ENCODE measurements around the gene TP53BP2. TPM values are rescaled to one million over a fixed set of nuclear protein-coding genes. Genes with fewer than 3 reads are reported as not detected.
A peak's percentile ranks its signal among the peaks of the same experiment; 100 is the strongest.

TP53BP2 gene
- total and polyA plus RNA-seq, 4 donors: 3.9 to 26.8 (median 13.0) TPM

DNA sequence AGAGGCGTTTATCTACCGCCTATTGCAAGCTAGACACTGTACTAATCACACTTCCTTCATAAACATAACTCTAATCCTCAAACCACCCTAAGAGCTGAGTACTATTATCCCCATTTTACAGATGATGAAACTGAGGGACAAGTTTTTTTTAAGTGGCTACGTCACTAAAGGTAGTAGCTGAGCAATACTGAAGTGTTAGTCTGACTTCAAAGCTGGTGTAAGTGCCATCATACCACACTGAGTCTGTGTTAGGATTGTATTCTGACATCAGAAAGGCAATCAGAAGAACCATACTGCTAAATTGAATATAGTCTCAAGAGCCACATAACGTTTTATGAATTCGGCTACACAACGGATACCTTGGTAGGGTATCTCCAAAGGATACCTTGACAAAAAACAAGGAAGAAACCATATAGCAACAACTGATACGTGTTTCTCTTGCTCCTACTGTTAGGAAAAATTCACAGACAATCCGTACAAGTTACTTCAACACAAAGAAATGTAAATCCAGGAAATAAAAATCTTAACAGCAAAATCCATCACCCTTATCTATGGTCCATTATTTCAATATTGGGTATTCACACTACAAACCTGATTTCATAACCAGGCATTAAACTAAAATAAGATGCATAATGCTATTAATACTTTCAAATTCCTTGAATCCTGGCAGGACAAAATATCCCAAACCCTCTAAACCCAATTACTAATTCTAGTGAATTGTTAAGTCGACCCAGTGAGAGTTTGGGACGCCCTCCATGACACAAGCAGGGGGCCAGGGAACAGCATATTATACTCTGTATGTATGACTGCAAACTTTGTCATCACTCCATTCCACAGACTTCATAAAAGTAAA, 1.6 kb downstream of the TP53BP2 start:
- Histone ChIP-seq H3K9me3 (ENCODE audit: control insufficient read depth in 4 of 4, low read length in 3 of 4) (no peaks in the 10 kb centered on the region), H3K27ac (ENCODE audit: low read depth in 1 of 2, low read length in 2 of 2) (peak overlapping the region; percentile 86 to 99), H3K9ac (ENCODE audit: low read depth in 1 of 2, low read length in 2 of 2) (peak overlapping the region; percentile 91 to 97), H3K4me1 (ENCODE audit: control insufficient read depth in 4 of 4, insufficient read depth in 4 of 4, low read length in 3 of 4) (peaks cover 4 to 20% (median 5%) of the 10 kb centered on the region in 4 donors), H3K36me3 (ENCODE audit: control insufficient read depth in 4 of 4, insufficient read depth in 3 of 4, low read depth in 1 of 4, low read length in 3 of 4) (no peaks in the 10 kb centered on the region), H3K27me3 (ENCODE audit: control insufficient read depth in 4 of 4, insufficient read depth in 4 of 4, low read length in 3 of 4) (no peaks in the 10 kb centered on the region), H3K4me3 (ENCODE audit: low read depth in 1 of 3, low read length in 3 of 3) (peak overlapping the region; percentile 27 to 82 (median 60))
- no peak for DNase-seq (ENCODE audit: low spot score)
- 60% methylated on average over 10 of the region's 10 CpGs for WGBS
- no peak for TF ChIP-seq YY1 (IDR thresholded peaks at IDR 0.05)
- TF ChIP-seq, protein P1, sequence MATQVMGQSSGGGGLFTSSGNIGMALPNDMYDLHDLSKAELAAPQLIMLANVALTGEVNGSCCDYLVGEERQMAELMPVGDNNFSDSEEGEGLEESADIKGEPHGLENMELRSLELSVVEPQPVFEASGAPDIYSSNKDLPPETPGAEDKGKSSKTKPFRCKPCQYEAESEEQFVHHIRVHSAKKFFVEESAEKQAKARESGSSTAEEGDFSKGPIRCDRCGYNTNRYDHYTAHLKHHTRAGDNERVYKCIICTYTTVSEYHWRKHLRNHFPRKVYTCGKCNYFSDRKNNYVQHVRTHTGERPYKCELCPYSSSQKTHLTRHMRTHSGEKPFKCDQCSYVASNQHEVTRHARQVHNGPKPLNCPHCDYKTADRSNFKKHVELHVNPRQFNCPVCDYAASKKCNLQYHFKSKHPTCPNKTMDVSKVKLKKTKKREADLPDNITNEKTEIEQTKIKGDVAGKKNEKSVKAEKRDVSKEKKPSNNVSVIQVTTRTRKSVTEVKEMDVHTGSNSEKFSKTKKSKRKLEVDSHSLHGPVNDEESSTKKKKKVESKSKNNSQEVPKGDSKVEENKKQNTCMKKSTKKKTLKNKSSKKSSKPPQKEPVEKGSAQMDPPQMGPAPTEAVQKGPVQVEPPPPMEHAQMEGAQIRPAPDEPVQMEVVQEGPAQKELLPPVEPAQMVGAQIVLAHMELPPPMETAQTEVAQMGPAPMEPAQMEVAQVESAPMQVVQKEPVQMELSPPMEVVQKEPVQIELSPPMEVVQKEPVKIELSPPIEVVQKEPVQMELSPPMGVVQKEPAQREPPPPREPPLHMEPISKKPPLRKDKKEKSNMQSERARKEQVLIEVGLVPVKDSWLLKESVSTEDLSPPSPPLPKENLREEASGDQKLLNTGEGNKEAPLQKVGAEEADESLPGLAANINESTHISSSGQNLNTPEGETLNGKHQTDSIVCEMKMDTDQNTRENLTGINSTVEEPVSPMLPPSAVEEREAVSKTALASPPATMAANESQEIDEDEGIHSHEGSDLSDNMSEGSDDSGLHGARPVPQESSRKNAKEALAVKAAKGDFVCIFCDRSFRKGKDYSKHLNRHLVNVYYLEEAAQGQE (IDR thresholded peaks at IDR 0.05): no peak
- TF ChIP-seq GABPA (IDR thresholded peaks at IDR 0.05 in 1 of 2, conservative IDR thresholded peaks at IDR 0.05 in 1 of 2): no peak
- TF ChIP-seq, protein P2, sequence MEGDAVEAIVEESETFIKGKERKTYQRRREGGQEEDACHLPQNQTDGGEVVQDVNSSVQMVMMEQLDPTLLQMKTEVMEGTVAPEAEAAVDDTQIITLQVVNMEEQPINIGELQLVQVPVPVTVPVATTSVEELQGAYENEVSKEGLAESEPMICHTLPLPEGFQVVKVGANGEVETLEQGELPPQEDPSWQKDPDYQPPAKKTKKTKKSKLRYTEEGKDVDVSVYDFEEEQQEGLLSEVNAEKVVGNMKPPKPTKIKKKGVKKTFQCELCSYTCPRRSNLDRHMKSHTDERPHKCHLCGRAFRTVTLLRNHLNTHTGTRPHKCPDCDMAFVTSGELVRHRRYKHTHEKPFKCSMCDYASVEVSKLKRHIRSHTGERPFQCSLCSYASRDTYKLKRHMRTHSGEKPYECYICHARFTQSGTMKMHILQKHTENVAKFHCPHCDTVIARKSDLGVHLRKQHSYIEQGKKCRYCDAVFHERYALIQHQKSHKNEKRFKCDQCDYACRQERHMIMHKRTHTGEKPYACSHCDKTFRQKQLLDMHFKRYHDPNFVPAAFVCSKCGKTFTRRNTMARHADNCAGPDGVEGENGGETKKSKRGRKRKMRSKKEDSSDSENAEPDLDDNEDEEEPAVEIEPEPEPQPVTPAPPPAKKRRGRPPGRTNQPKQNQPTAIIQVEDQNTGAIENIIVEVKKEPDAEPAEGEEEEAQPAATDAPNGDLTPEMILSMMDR (IDR thresholded peaks at IDR 0.05; ENCODE audit: low read depth, low read length, missing input control): no peak
- no peak for TF ChIP-seq JUND (IDR thresholded peaks at IDR 0.05)
- no peak for TF ChIP-seq HNF4G (IDR thresholded peaks at IDR 0.05)
- TF ChIP-seq, protein P3, sequence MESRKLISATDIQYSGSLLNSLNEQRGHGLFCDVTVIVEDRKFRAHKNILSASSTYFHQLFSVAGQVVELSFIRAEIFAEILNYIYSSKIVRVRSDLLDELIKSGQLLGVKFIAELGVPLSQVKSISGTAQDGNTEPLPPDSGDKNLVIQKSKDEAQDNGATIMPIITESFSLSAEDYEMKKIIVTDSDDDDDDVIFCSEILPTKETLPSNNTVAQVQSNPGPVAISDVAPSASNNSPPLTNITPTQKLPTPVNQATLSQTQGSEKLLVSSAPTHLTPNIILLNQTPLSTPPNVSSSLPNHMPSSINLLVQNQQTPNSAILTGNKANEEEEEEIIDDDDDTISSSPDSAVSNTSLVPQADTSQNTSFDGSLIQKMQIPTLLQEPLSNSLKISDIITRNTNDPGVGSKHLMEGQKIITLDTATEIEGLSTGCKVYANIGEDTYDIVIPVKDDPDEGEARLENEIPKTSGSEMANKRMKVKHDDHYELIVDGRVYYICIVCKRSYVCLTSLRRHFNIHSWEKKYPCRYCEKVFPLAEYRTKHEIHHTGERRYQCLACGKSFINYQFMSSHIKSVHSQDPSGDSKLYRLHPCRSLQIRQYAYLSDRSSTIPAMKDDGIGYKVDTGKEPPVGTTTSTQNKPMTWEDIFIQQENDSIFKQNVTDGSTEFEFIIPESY (IDR thresholded peaks at IDR 0.05): no peak
- no peak for TF ChIP-seq FOXA2 (IDR thresholded peaks at IDR 0.05)
- no peak for TF ChIP-seq NR2F2 (IDR thresholded peaks at IDR 0.05)
- TF ChIP-seq, protein P4, sequence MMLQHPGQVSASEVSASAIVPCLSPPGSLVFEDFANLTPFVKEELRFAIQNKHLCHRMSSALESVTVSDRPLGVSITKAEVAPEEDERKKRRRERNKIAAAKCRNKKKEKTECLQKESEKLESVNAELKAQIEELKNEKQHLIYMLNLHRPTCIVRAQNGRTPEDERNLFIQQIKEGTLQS (IDR thresholded peaks at IDR 0.05): no peak
- no peak for TF ChIP-seq SP1 (IDR thresholded peaks at IDR 0.05)
- TF ChIP-seq FOXA1 (IDR thresholded peaks at IDR 0.05): no peak

DNA sequence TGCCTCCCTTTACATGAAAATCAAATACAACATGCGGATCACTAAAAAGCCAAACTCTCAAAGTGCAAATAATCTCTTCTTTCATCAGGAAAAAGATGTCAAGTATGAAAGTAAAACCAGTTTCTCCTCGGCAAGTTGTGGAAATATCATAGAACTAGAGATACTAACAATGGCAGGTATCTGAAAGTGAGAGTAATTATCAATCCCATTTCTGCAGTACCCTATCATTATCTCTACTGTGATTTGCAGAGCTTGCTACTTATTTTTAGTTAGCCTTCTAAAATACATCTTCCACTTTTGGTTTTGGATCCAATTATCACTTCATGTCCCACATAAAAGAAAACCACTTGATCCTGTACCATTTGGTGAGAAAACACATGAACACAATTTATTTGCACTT, 3.0 kb downstream of the TP53BP2 start:
- Histone ChIP-seq H3K27ac (ENCODE audit: low read depth in 1 of 2, low read length in 2 of 2) (no peak overlapping the region), H3K9ac (ENCODE audit: low read depth in 1 of 2, low read length in 2 of 2) (no peak overlapping the region), H3K9me3 (ENCODE audit: control insufficient read depth in 4 of 4, low read length in 3 of 4) (no peaks in the 10 kb centered on the region), H3K4me1 (ENCODE audit: control insufficient read depth in 4 of 4, insufficient read depth in 4 of 4, low read length in 3 of 4) (peaks cover 4 to 20% (median 6%) of the 10 kb centered on the region in 4 donors), H3K36me3 (ENCODE audit: control insufficient read depth in 4 of 4, insufficient read depth in 3 of 4, low read depth in 1 of 4, low read length in 3 of 4) (no peaks in the 10 kb centered on the region), H3K4me3 (ENCODE audit: low read depth in 1 of 3, low read length in 3 of 3) (peak overlapping the region in 1 of 3 donors; percentile 18), H3K27me3 (ENCODE audit: control insufficient read depth in 4 of 4, insufficient read depth in 4 of 4, low read length in 3 of 4) (no peaks in the 10 kb centered on the region)
- no peak for DNase-seq (ENCODE audit: low spot score)
- TF ChIP-seq YY1 (IDR thresholded peaks at IDR 0.05): peak; percentile 15
- TF ChIP-seq, protein P2 (IDR thresholded peaks at IDR 0.05; ENCODE audit: low read depth, low read length, missing input control): no peak
- 39% methylated on average over 2 of the region's 2 CpGs for WGBS

Data from liver (tissue), 9 donors.